Measurements from ENCODE around the gene SHCBP1L. TPM values are rescaled to one million over a fixed set of nuclear protein-coding genes. Genes with fewer than 3 reads are reported as not detected.

Gene SHCBP1L
- polyA plus RNA-seq, 1 experiment = not detected

DNA sequence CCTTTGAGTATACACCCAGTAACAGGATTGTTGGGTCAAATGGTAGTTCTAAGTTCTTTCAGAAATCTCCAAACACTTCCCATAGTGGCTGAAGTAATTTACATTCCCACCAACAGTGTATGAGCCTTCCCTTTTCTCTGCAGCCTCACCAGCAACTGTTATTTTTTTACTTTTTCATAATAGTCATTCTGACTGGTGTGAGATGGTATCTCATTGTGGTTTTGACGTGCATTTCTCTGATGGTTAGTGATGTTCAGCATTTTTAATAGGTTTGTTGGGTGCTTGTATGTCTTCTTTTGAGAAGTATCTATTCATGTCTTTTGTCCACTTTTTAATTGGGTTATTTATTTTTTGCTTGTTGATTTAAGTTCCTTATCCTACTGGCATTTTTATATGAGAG, 43.9 kb upstream of the SHCBP1L start:
- Histone ChIP-seq H3K27ac (ENCODE audit: low read depth, low read length) (no peak overlapping the region), H3K9me3 (ENCODE audit: control insufficient read depth, insufficient read depth, low read length) (no peaks in the 10 kb centered on the region), H3K27me3 (ENCODE audit: control insufficient read depth, insufficient read depth, low read length) (no peaks in the 10 kb centered on the region), H3K4me3 (ENCODE audit: low read depth, low read length) (no peak overlapping the region)
- CTCF ChIA-PET = no interaction called here
- no peak for DNase-seq (ENCODE audit: low read depth, low spot score)
- POLR2A ChIA-PET = no interaction called here
- TF ChIP-seq, protein P1, sequence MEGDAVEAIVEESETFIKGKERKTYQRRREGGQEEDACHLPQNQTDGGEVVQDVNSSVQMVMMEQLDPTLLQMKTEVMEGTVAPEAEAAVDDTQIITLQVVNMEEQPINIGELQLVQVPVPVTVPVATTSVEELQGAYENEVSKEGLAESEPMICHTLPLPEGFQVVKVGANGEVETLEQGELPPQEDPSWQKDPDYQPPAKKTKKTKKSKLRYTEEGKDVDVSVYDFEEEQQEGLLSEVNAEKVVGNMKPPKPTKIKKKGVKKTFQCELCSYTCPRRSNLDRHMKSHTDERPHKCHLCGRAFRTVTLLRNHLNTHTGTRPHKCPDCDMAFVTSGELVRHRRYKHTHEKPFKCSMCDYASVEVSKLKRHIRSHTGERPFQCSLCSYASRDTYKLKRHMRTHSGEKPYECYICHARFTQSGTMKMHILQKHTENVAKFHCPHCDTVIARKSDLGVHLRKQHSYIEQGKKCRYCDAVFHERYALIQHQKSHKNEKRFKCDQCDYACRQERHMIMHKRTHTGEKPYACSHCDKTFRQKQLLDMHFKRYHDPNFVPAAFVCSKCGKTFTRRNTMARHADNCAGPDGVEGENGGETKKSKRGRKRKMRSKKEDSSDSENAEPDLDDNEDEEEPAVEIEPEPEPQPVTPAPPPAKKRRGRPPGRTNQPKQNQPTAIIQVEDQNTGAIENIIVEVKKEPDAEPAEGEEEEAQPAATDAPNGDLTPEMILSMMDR (IDR thresholded peaks at IDR 0.05; ENCODE audit: low read depth, low read length) = no peak

GRCh38 chr1:182995894-182996293, 42.9 kb upstream of the SHCBP1L start:
- ChIA-PET POLR2A (interaction anchor here (0.7 kb wide), 1 partner anchor 40 kb away, joined by 3 read pairs; no protein-coding TSS in a partner anchor), CTCF (no interaction called here)
- Histone ChIP-seq H3K27me3 (ENCODE audit: control insufficient read depth, insufficient read depth, low read length) (no peaks in the 10 kb centered on the region), H3K4me3 (ENCODE audit: low read depth, low read length) (no peak overlapping the region), H3K27ac (ENCODE audit: low read depth, low read length) (no peak overlapping the region), H3K9me3 (ENCODE audit: control insufficient read depth, insufficient read depth, low read length) (no peaks in the 10 kb centered on the region)
- DNase-seq (ENCODE audit: low read depth, low spot score) = no peak
- TF ChIP-seq, protein P1 (IDR thresholded peaks at IDR 0.05; ENCODE audit: low read depth, low read length) = no peak

DNA sequence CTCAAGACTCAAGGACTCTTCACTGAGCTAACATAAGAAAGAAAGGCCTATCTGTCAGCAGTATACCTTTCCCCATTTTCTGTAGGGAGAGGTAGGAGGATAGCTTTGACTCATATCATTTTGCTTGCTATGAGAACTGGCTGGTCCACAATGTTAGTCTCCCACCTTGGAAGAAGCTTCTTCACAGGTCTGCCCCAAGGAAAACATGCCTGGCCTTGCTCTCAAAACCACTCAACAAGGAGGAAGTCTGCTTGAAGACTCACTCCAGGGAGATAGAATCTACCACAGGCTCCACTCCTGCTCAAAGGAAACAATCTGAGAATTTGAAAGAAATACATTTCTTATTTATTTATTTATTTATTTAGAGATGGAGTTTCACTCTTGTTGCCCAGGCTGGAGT, 40.8 kb upstream of the SHCBP1L start:
- no peak for DNase-seq (ENCODE audit: low read depth, low spot score)
- no peaks in the 10 kb centered on the region for H3K9me3 ChIP-seq (ENCODE audit: control insufficient read depth, insufficient read depth, low read length)
- ChIA-PET POLR2A (interaction anchor here (0.6 kb wide), 1 partner anchor 9 kb away, joined by 5 read pairs; no protein-coding TSS in a partner anchor), CTCF (interaction anchor here (1.2 kb wide), 1 partner anchor 341 kb away, joined by 3 read pairs; no protein-coding TSS in a partner anchor)
- H3K27me3 ChIP-seq (ENCODE audit: control insufficient read depth, insufficient read depth, low read length) = no peaks in the 10 kb centered on the region
- H3K4me3 ChIP-seq (ENCODE audit: low read depth, low read length) = no peak overlapping the region
- TF ChIP-seq, protein P1 (IDR thresholded peaks at IDR 0.05; ENCODE audit: low read depth, low read length) = no peak
- H3K27ac ChIP-seq (ENCODE audit: low read depth, low read length) = no peak overlapping the region

GRCh38 chr1:182990413-182991144, 37.6 kb upstream of the SHCBP1L start:
- ChIA-PET CTCF (no interaction called here), POLR2A (no interaction called here)
- H3K27ac ChIP-seq (ENCODE audit: low read depth, low read length) = peak overlapping the region; percentile 25
- H3K27me3 ChIP-seq (ENCODE audit: control insufficient read depth, insufficient read depth, low read length) = no peaks in the 10 kb centered on the region
- TF ChIP-seq, protein P1 (IDR thresholded peaks at IDR 0.05; ENCODE audit: low read depth, low read length) = no peak
- DNase-seq (ENCODE audit: low read depth, low spot score) = peak; percentile 13
- no peak overlapping the region for H3K4me3 ChIP-seq (ENCODE audit: low read depth, low read length)
- H3K9me3 ChIP-seq (ENCODE audit: control insufficient read depth, insufficient read depth, low read length) = peaks cover 2% of the 10 kb centered on the region; the same call in 1 of the 2 replicates

DNA sequence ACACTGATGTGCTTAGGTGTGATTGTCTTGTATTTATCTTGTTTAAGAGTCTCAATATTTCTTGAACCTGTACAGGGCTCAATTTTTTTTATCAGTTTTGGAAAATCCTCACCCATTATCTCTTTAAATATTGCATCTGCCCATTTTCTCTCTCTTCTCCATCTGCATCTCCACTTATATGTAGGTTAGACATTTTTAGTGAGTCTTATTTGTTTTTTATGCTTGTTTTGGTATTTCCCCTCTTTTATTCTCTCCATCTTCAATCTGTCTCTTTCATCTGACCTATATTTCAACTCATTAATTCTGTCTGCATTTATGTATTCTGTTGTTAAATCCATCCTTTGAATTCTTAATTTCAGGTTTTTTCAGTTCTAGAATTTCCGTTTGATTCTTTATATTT, 32.9 kb upstream of the SHCBP1L start:
- Histone ChIP-seq H3K27ac (ENCODE audit: low read depth, low read length) (no peak overlapping the region), H3K4me3 (ENCODE audit: low read depth, low read length) (no peak overlapping the region), H3K9me3 (ENCODE audit: control insufficient read depth, insufficient read depth, low read length) (peaks cover 2% of the 10 kb centered on the region; the same call in 1 of the 2 replicates), H3K27me3 (ENCODE audit: control insufficient read depth, insufficient read depth, low read length) (no peaks in the 10 kb centered on the region)
- TF ChIP-seq, protein P1 (IDR thresholded peaks at IDR 0.05; ENCODE audit: low read depth, low read length) = no peak
- ChIA-PET POLR2A (no interaction called here), CTCF (no interaction called here)
- no peak for DNase-seq (ENCODE audit: low read depth, low spot score)
